Sigmoid colon (tissue), 7 donors: Measurements from ENCODE around the gene ACER2. TPM values are rescaled to one million over a fixed set of nuclear protein-coding genes. Genes with fewer than 3 reads are reported as not detected.
"Not testable (repeated sequence)": the region's sequence is repeated elsewhere in the genome, so short reads cannot be mapped to it uniquely, and the experiment has no call there.

Source experiments
- DNase-seq: peaks from one replicate; pipeline ENCODE4 v3.0.0-alpha.2; 2019
- H3K27ac ChIP-seq, 4 donors: fragments of 200-600 bp; sonication (generic); one replicate each; pipeline ENCODE4 v1.5.1; 2016 to 2019; ENCODE audit warnings: mild to moderate bottlenecking in 1 of 4
- H3K27me3 ChIP-seq, 3 donors: fragments of 200-600 bp; sonication (generic); one replicate each; pipeline ENCODE4 v1.5.1; 2019; ENCODE audit warnings: mild to moderate bottlenecking in 1 of 3
- H3K36me3 ChIP-seq, 4 donors: fragments of 200-600 bp; sonication (generic); one replicate each; pipeline ENCODE4 v1.5.1; 2016 to 2019
- H3K4me1 ChIP-seq, 4 donors: fragments of 200-600 bp; sonication (generic); one replicate each; pipeline ENCODE4 v1.5.1; 2017 to 2019
- H3K4me3 ChIP-seq, 4 donors: fragments of 200-600 bp; sonication (generic); one replicate each; pipeline ENCODE4 v1.5.1; 2017 to 2019; ENCODE audit warnings: mild to moderate bottlenecking in 2 of 4, moderate library complexity in 1 of 4
- H3K9me3 ChIP-seq, 4 donors: fragments of 200-600 bp in 3 of 4; sonication (generic) in 3 of 4; one replicate each; pipeline versions ENCODE4 v1.5.1 to v1.6.1; 2013 to 2019
- EP300 ChIP-seq, 4 donors: sonication (generic); formaldehyde crosslinking; IDR thresholded peaks; one replicate each; pipeline ENCODE4 v1.6.1; 2017; ENCODE audit warnings: antibody characterized with exemption in 4 of 4
- POLR2A ChIP-seq, 2 donors: fragments of 450-650 bp; IDR thresholded peaks; one replicate each; pipeline ENCODE4 v1.6.1; 2016; ENCODE audit warnings: antibody characterized with exemption in 2 of 2, mild to moderate bottlenecking in 2 of 2, moderate library complexity in 2 of 2
- POLR2AphosphoS5 ChIP-seq, 4 donors: sonication (generic); formaldehyde crosslinking; IDR thresholded peaks; one replicate each; pipeline ENCODE4 v1.6.1; 2017; ENCODE audit warnings: antibody characterized with exemption in 4 of 4
- WGBS, 2 donors: extraction: QIAGEN DNeasy Blood & Tissue Kit; methylation state at CpG; one replicate each; pipeline ENCODE4 v1.1.7; 2013; 5-methylcytosine and 5-hydroxymethylcytosine counted together
- intact Hi-C: fragments of 100-400 bp; cut with DNase I; formaldehyde crosslinking; loops from one replicate; pipeline ENCODE4 v1.15.1; 2023
- polyA plus RNA-seq, 3 donors: library from polyadenylated mRNA; stranded (reverse); fragments of 200-250 nt; gene quantifications; one replicate each; pipeline ENCODE4 v1.2.3, GENCODE V29; 2013
- total RNA-seq, 4 donors: library from RNA; depleted of rRNA; stranded (reverse); fragments of >200 nt; gene quantifications; one replicate each; pipeline ENCODE4 v1.1.0, GENCODE V29; 2016
- TF ChIP-seq, protein P1 (sequence below), 4 experiments: fragments of 450-650 bp in 3 of 4; fragments of 200-600 bp in 1 of 4; IDR thresholded peaks; one replicate each; pipeline ENCODE4 v1.5.1; 2016 to 2019; ENCODE audit warnings: antibody characterized with exemption in 4 of 4, mild to moderate bottlenecking in 3 of 4, moderate library complexity in 2 of 4
- donor health status: healthy with polysubstance abuse.
- donor health status: Bipolar disorder and iron deficiency.
- donor health status: healthy.

The ACER2 gene
- total and polyA plus RNA-seq, 7 donors = 1.2 to 4.3 (median 3.1) TPM

DNA sequence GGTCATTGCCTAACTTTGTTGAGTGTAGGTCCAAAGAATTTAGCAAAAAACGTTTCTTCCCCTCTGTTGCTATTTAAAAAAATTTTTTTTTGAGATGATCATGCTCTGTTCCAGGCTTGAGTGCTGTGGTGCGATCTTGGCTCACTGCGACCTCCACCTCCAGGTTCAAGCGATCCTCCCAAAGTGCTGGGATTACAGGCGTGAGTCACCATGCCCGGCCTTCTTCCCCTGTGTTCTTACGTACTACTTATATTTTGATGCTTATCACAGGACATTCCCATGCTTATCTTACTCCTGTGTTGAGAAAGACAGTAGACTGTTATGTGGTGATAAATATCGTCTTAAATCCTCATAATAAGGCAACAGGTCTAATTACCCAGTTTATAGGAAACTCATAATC, 2.5 kb downstream of the ACER2 start:
- Histone ChIP-seq H3K4me1 (peaks cover 0 to 19% (median 11%) of the 10 kb centered on the region in 4 donors), H3K4me3 (no peak overlapping the region), H3K36me3 (no peaks in the 10 kb centered on the region), H3K9me3 (no peaks in the 10 kb centered on the region), H3K27ac (no peak overlapping the region), H3K27me3 (no peaks in the 10 kb centered on the region)
- TF ChIP-seq, protein P1, sequence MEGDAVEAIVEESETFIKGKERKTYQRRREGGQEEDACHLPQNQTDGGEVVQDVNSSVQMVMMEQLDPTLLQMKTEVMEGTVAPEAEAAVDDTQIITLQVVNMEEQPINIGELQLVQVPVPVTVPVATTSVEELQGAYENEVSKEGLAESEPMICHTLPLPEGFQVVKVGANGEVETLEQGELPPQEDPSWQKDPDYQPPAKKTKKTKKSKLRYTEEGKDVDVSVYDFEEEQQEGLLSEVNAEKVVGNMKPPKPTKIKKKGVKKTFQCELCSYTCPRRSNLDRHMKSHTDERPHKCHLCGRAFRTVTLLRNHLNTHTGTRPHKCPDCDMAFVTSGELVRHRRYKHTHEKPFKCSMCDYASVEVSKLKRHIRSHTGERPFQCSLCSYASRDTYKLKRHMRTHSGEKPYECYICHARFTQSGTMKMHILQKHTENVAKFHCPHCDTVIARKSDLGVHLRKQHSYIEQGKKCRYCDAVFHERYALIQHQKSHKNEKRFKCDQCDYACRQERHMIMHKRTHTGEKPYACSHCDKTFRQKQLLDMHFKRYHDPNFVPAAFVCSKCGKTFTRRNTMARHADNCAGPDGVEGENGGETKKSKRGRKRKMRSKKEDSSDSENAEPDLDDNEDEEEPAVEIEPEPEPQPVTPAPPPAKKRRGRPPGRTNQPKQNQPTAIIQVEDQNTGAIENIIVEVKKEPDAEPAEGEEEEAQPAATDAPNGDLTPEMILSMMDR (IDR thresholded peaks at IDR 0.05) = no peak
- TF ChIP-seq EP300 (IDR thresholded peaks at IDR 0.05) (no peak), POLR2A (IDR thresholded peaks at IDR 0.05) (no peak), POLR2AphosphoS5 (IDR thresholded peaks at IDR 0.05) (no peak)
- DNase-seq = no peak
- WGBS, 2 donors = 93 to 94% methylated on average over 8 of the region's 8 CpGs
- intact Hi-C loops = no loop called here

DNA sequence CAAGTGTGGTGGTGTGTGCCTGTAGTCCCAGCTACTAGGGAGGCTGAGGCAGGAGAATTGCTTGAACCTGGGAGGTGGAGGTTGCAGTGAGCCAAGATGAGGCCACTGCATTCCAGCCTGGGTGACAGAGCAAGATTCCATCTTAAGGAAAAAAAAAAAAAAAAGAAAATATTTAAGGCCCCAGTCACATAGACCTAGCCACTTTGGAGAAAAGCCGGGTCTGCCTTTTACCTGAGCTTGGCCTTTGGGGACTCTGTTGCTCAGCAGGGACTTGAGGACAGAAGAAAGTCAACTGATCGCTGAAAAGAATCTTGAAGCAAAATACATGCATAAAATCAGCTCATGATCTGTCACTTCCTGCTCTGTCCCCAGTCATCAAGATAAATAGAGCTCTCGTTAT, 4.6 kb downstream of the ACER2 start:
- 63 to 96% methylated on average over 3 of the region's 3 CpGs for WGBS, 2 donors
- H3K27ac ChIP-seq, H3K27me3 ChIP-seq, intact Hi-C loops, DNase-seq, H3K36me3 ChIP-seq, H3K9me3 ChIP-seq, H3K4me3 ChIP-seq: not testable (repeated sequence)
- peaks cover 0 to 15% (median 11%) of the 10 kb centered on the region in 4 donors for H3K4me1 ChIP-seq

DNA sequence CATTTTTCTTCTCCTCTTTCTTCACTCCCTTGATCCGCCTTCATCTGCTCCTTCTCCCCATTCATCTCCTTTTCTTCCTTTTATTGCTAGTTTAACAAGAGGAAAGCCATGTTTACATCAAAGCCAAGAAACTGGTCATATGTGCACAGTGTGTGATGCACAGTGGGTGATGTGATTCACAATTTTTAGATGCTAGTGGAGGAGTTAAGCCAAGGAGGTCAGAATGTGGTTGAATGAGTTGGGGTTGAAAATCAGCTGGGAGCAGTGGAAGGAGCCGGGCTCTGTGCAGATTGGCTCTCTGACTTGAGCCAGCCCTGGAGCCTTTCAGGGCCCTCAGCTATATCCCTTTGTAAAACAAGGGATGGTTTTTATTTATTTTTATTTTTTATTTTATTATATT, 7.3 kb downstream of the ACER2 start:
- intact Hi-C loops = no loop called here
- Histone ChIP-seq H3K4me1 (no peaks in the 10 kb centered on the region), H3K9me3 (no peaks in the 10 kb centered on the region), H3K27ac (no peak overlapping the region), H3K27me3 (no peaks in the 10 kb centered on the region), H3K4me3 (no peak overlapping the region), H3K36me3 (no peaks in the 10 kb centered on the region)
- 95 to 98% methylated on average over 2 of the region's 2 CpGs for WGBS, 2 donors
- no peak for DNase-seq
- TF ChIP-seq POLR2AphosphoS5 (IDR thresholded peaks at IDR 0.05) = no peak
- TF ChIP-seq, protein P1 (IDR thresholded peaks at IDR 0.05) = no peak
- TF ChIP-seq EP300 (IDR thresholded peaks at IDR 0.05) = no peak
- no peak for TF ChIP-seq POLR2A (IDR thresholded peaks at IDR 0.05)

DNA sequence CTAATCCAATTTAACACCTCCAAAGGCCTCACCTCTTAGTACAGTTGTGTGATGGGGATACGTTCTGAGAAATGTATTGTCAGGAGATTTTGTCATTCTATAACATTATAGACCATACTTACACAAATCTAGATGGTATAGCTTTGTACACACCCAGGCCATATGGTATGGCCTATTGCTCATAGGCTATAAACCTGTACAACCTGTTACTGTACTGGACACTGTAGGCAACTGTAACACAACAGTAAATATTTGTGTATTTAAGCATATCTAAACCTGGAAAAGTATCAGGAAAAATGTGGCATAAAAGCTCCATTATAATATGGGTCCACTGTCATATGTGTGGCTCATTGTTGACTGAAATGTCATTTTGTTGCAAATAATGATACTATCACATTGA, 12.1 kb downstream of the ACER2 start:
- no peaks in the 10 kb centered on the region for H3K4me1 ChIP-seq
- WGBS, 2 donors = 47 to 82% methylated on average over 1 of the region's 1 CpG
- DNase-seq = no peak
- no peak overlapping the region for H3K4me3 ChIP-seq
- intact Hi-C loops = no loop called here
- H3K27ac ChIP-seq = no peak overlapping the region
- no peaks in the 10 kb centered on the region for H3K27me3 ChIP-seq
- no peaks in the 10 kb centered on the region for H3K9me3 ChIP-seq
- TF ChIP-seq, protein P1 (IDR thresholded peaks at IDR 0.05) = no peak
- TF ChIP-seq POLR2A (IDR thresholded peaks at IDR 0.05) = no peak
- no peak for TF ChIP-seq POLR2AphosphoS5 (IDR thresholded peaks at IDR 0.05)
- no peak for TF ChIP-seq EP300 (IDR thresholded peaks at IDR 0.05)
- H3K36me3 ChIP-seq = peaks cover 0 to 13% (median 0%) of the 10 kb centered on the region in 4 donors

DNA sequence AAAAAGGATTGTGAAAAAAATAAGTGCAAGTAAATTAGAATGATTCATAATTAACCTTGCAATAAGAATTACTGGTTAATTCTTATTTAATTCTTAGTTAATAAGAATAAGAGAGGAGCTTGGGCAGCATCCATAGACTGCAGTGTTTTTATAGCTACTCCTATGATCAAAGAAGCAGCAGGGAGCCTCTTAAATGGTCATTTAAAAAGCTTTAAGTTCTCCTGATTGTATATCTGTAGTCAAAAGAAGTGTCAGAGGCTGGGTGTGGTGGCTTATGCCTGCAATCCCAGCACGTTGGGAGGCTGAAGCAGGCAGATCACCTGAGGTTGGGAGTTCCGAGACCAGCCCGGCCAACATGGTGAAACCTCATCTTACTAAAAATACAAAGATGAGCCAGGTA, 14.4 kb downstream of the ACER2 start:
- TF ChIP-seq POLR2AphosphoS5 (IDR thresholded peaks at IDR 0.05) = no peak
- no peak for TF ChIP-seq POLR2A (IDR thresholded peaks at IDR 0.05)
- no peak for TF ChIP-seq EP300 (IDR thresholded peaks at IDR 0.05)
- TF ChIP-seq, protein P1 (IDR thresholded peaks at IDR 0.05) = no peak
- Histone ChIP-seq H3K9me3 (no peaks in the 10 kb centered on the region), H3K36me3 (peaks cover 0 to 14% (median 0%) of the 10 kb centered on the region in 4 donors), H3K4me3 (no peak overlapping the region), H3K27ac (no peak overlapping the region), H3K4me1 (no peaks in the 10 kb centered on the region), H3K27me3 (no peaks in the 10 kb centered on the region)
- no peak for DNase-seq
- 90 to 93% methylated on average over 3 of the region's 3 CpGs for WGBS, 2 donors
- intact Hi-C loops = no loop called here
